GM12873 (cell line): Measurements from ENCODE around the gene CFI.

Source experiments
- TF ChIP-seq, protein P1 (sequence below): IDR thresholded peaks from 2 replicates; pipeline ENCODE4 v1.5.1; 2012; ENCODE audit warnings: low read depth, mild to moderate bottlenecking, moderate library complexity, low read length, control low read depth; ENCODE audit not compliant: insufficient read depth; ENCODE audit errors: missing control alignments

The CFI gene

DNA sequence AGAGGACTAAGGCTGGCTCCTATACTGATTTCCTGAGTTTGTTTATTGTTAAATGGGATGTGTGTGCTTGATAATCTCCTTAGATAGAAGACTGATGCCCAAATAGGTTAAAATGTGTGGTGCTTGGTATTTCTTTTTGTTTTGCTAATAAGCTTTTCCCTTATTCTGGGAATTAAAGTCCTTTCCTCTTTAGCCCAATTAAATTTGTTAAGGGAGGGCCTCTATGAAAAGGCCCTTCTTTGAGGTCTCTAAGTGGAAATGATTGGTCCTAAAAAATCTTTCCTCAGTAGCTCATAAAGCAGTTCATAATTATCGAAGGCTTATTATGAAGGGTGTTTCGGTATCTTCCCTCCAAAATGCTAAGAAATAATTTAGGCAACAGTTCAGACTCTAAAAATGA lies 25.9 kb upstream of the CFI start, which contains the start of gene RRH:
RRH (plus strand) TSS at position 301 of the 400 bp plus-strand sequence; CDS start at position 357, 56 bp downstream.
- TF ChIP-seq, protein P1, sequence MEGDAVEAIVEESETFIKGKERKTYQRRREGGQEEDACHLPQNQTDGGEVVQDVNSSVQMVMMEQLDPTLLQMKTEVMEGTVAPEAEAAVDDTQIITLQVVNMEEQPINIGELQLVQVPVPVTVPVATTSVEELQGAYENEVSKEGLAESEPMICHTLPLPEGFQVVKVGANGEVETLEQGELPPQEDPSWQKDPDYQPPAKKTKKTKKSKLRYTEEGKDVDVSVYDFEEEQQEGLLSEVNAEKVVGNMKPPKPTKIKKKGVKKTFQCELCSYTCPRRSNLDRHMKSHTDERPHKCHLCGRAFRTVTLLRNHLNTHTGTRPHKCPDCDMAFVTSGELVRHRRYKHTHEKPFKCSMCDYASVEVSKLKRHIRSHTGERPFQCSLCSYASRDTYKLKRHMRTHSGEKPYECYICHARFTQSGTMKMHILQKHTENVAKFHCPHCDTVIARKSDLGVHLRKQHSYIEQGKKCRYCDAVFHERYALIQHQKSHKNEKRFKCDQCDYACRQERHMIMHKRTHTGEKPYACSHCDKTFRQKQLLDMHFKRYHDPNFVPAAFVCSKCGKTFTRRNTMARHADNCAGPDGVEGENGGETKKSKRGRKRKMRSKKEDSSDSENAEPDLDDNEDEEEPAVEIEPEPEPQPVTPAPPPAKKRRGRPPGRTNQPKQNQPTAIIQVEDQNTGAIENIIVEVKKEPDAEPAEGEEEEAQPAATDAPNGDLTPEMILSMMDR: no peak

DNA sequence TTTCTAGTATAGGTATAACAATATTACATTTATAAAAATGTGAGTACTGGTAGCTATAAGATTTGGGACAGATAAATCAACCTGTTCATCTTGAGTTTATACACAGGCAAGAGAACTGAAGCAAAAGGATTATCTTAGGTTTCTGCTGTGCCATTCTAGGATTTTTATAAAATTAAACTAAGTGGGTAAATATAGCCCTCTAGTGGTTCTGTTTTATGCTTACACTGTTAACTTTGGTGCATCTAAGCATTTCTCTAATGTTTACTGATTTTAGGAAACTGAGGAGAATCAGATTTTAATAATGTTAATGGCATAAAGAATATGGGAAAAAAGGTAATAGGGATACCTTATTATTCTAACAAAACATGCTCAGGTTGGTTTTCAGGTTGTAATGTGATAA lies 24.9 kb upstream of the CFI start:
- TF ChIP-seq, protein P1: peak; percentile 40

DNA sequence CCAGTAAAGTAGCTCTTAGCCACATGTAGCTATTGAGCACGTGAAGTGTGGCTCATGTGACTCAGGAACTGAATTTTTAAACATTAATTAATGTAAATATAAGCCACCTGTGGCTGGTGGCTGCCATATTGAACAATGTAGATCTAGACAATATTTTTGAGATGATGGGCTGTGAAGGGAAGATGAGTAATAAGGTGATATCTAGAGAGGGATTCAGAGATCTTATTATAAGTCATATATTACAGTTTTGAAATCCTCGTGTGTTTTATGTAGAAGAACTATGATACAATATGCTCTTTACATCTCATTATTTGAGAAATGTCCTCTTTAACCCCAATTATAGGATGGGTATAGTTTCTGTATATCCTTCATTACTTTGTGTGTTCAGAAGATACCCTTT lies 19.4 kb upstream of the CFI start:
- TF ChIP-seq, protein P1: no peak

DNA sequence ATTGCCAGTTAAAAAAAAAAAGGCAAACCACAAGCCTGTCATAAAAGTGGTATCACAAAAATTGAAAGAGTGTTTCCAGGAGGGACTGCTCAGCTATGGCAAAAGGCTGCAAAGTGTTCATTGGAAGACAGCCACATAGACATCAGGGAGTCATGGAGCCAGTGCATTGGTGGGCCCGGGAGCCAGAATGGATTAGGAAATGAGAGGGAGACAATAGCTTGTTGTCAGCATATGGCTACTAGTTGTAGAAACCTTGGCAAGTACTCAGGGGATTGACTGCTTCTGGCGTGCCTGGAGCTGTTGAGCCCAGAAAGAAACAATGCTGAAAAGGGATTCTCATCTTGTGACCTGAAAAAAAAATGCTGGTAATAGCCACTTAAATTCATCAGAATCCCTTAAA lies 18.8 kb upstream of the CFI start:
- TF ChIP-seq, protein P1: no peak

DNA sequence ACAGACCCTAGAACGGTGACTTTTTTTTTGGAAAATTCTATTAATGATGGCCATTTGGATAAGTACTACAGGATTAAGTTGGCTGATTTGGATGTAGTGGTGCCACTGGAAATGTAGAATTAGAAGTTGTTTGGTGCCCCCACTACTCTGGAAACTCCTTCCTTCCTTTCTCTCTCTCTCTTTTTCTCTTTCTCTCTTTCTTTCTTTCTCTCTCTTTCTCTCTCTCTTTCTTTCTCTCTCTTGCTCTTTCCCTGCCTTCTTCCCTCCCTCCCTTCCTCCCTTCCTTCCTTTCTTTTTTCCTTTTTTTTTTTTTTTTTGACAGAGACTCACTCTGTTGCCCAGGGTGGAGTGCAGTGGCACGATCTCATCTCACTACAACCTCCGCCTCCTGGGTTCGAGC lies 16.5 kb upstream of the CFI start:
- TF ChIP-seq, protein P1: no peak

DNA sequence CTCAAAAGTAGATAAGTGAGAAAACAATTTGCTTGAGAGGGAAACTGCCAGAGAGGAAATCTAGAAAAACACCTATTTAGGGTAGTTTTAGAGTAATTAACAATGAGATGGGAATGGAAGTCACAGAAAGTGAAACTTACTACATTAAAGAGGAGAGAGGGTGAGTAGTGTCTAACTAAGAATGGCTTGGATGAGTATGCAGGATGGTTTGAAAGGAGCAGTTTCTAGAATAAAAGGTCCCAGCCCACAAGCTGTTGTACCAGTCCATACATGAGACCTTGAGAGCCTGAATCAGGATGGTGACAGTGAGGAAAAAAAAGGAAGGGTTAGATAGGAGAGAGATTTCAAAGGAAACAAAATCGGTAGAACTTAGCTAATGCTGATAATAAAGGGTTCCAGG lies 15.1 kb upstream of the CFI start:
- TF ChIP-seq, protein P1: no peak

DNA sequence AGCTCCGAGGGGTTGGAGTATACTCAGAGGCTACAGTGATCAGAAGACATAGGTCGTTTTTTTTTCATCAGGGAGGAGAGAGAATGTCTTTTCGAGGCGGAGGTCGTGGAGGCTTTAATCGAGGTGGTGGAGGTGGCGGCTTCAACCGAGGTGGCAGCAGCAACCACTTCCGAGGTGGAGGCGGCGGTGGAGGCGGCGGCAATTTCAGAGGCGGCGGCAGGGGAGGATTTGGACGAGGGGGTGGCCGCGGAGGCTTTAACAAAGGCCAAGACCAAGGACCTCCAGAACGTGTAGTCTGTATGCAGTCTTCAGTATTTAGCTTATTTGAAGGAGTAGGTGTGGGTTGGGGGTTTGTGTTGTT lies 14.3 kb upstream of the CFI start:
- TF ChIP-seq, protein P1: no peak
